ENCODE measurements around the gene KCTD2. TPM values are rescaled to one million over a fixed set of nuclear protein-coding genes. Genes with fewer than 3 reads are reported as not detected.

The KCTD2 gene
- total and polyA plus RNA-seq, 2 of the 13 experiments (the other 11 are each of a cell fraction or from before 2014, with no cell fraction given), result 28.3 to 32.6 TPM

DNA sequence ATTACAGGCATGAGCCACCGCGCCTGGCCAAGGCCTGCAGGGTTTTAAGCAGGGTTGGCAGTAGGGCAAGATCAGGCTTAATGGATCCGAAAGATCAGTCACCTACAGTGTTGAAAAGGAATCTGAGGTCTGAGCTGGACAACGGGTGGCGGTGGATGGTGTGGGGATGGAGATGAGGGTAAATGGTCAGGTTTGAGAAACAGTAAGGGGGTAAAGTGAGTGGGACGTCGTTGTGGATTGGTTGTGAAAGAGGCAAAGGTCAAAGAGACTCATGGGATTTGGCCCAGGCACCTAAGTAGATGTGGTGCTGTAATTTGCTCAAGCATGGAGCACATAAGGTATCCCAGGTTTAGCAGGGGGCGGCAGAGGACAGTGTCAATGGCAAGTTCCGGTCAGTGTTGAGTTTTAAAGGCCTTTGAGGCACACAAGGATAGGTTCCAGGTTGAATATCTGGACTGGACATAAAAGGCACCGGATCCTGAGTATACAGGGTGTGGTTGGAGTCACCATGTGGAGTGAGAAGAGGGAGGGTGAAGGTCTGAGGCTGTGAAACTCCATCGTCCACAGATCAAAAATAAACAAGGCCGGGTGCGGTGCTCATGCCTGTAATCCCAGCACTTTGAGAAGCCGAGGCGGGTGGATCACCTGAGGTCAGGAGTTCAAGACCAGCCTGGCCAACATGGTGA lies 39.6 kb downstream of the KCTD2 start (continued):
- TF ChIP-seq CEBPB (IDR thresholded peaks at IDR 0.05; ENCODE audit: borderline replicate concordance, low read depth, low read length) (peak; percentile 62; the same call in 1 of the 2 replicates), MED1 (CRISPR knock-in tag; IDR thresholded peaks at IDR 0.05) (peak; percentile 63), SMAD9 (CRISPR knock-in tag; IDR thresholded peaks at IDR 0.05) (no peak), RXRB (CRISPR knock-in tag; IDR thresholded peaks at IDR 0.05; ENCODE audit: borderline replicate concordance) (peak; percentile 71), ZNF24 (IDR thresholded peaks at IDR 0.05) (no peak), PTBP1 (IDR thresholded peaks at IDR 0.05; ENCODE audit: low read depth, low read length, poor library complexity, severe bottlenecking) (no peak), ZNF3 (CRISPR knock-in tag; IDR thresholded peaks at IDR 0.05) (no peak), ZBTB38 (CRISPR knock-in tag; IDR thresholded peaks at IDR 0.05) (no peak; the same call in 1 of the 2 replicates), KDM3A (CRISPR knock-in tag; IDR thresholded peaks at IDR 0.05; ENCODE audit: low read depth) (no peak), RORA (CRISPR knock-in tag; IDR thresholded peaks at IDR 0.05) (no peak), ZNF446 (CRISPR knock-in tag; IDR thresholded peaks at IDR 0.05) (no peak), MBNL3 (CRISPR knock-in tag; conservative IDR thresholded peaks at IDR 0.05) (no peak), CENPT (CRISPR knock-in tag; IDR thresholded peaks at IDR 0.05; ENCODE audit: low read depth) (no peak)
- TF ChIP-seq, protein P1, sequence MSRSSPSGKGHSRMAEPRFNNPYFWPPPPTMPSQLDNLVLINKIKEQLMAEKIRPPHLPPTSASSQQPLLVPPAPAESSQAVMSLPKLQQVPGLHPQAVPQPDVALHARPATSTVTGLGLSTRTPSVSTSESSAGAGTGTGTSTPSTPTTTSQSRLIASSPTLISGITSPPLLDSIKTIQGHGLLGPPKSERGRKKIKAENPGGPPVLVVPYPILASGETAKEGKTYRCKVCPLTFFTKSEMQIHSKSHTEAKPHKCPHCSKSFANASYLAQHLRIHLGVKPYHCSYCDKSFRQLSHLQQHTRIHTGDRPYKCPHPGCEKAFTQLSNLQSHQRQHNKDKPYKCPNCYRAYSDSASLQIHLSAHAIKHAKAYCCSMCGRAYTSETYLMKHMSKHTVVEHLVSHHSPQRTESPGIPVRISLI (CRISPR knock-in tag; IDR thresholded peaks at IDR 0.05; ENCODE audit: borderline replicate concordance), result no peak; the same call in 1 of the 2 replicates
- TF ChIP-seq, protein P2, sequence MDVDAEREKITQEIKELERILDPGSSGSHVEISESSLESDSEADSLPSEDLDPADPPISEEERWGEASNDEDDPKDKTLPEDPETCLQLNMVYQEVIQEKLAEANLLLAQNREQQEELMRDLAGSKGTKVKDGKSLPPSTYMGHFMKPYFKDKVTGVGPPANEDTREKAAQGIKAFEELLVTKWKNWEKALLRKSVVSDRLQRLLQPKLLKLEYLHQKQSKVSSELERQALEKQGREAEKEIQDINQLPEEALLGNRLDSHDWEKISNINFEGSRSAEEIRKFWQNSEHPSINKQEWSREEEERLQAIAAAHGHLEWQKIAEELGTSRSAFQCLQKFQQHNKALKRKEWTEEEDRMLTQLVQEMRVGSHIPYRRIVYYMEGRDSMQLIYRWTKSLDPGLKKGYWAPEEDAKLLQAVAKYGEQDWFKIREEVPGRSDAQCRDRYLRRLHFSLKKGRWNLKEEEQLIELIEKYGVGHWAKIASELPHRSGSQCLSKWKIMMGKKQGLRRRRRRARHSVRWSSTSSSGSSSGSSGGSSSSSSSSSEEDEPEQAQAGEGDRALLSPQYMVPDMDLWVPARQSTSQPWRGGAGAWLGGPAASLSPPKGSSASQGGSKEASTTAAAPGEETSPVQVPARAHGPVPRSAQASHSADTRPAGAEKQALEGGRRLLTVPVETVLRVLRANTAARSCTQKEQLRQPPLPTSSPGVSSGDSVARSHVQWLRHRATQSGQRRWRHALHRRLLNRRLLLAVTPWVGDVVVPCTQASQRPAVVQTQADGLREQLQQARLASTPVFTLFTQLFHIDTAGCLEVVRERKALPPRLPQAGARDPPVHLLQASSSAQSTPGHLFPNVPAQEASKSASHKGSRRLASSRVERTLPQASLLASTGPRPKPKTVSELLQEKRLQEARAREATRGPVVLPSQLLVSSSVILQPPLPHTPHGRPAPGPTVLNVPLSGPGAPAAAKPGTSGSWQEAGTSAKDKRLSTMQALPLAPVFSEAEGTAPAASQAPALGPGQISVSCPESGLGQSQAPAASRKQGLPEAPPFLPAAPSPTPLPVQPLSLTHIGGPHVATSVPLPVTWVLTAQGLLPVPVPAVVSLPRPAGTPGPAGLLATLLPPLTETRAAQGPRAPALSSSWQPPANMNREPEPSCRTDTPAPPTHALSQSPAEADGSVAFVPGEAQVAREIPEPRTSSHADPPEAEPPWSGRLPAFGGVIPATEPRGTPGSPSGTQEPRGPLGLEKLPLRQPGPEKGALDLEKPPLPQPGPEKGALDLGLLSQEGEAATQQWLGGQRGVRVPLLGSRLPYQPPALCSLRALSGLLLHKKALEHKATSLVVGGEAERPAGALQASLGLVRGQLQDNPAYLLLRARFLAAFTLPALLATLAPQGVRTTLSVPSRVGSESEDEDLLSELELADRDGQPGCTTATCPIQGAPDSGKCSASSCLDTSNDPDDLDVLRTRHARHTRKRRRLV (CRISPR knock-in tag; IDR thresholded peaks at IDR 0.05), result no peak
- TF ChIP-seq, protein P3, sequence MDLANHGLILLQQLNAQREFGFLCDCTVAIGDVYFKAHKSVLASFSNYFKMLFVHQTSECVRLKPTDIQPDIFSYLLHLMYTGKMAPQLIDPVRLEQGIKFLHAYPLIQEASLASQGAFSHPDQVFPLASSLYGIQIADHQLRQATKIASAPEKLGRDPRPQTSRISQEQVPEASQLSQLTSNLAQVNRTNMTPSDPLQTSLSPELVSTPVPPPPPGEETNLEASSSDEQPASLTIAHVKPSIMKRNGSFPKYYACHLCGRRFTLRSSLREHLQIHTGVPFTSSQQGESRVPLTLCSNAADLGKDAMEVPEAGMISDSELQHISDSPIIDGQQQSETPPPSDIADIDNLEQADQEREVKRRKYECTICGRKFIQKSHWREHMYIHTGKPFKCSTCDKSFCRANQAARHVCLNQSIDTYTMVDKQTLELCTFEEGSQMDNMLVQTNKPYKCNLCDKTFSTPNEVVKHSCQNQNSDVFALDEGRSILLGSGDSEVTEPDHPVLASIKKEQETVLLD (CRISPR knock-in tag; IDR thresholded peaks at IDR 0.05; ENCODE audit: low read depth), result no peak
- TF ChIP-seq, protein P4, sequence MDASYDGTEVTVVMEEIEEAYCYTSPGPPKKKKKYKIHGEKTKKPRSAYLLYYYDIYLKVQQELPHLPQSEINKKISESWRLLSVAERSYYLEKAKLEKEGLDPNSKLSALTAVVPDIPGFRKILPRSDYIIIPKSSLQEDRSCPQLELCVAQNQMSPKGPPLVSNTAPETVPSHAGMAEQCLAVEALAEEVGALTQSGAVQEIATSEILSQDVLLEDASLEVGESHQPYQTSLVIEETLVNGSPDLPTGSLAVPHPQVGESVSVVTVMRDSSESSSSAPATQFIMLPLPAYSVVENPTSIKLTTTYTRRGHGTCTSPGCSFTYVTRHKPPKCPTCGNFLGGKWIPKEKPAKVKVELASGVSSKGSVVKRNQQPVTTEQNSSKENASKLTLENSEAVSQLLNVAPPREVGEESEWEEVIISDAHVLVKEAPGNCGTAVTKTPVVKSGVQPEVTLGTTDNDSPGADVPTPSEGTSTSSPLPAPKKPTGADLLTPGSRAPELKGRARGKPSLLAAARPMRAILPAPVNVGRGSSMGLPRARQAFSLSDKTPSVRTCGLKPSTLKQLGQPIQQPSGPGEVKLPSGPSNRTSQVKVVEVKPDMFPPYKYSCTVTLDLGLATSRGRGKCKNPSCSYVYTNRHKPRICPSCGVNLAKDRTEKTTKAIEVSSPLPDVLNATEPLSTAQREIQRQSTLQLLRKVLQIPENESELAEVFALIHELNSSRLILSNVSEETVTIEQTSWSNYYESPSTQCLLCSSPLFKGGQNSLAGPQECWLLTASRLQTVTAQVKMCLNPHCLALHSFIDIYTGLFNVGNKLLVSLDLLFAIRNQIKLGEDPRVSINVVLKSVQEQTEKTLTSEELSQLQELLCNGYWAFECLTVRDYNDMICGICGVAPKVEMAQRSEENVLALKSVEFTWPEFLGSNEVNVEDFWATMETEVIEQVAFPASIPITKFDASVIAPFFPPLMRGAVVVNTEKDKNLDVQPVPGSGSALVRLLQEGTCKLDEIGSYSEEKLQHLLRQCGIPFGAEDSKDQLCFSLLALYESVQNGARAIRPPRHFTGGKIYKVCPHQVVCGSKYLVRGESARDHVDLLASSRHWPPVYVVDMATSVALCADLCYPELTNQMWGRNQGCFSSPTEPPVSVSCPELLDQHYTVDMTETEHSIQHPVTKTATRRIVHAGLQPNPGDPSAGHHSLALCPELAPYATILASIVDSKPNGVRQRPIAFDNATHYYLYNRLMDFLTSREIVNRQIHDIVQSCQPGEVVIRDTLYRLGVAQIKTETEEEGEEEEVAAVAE (CRISPR knock-in tag; IDR thresholded peaks at IDR 0.05; ENCODE audit: borderline replicate concordance), result peak; percentile 89; the same call in 1 of the 2 replicates

Data from HepG2 (cell line).